ACC112 (cell line): ENCODE data around the gene TUSC1.
A peak's percentile ranks its signal among the peaks of the same experiment; 100 is the strongest.
"Not testable (repeated sequence)": the region's sequence is repeated elsewhere in the genome, so short reads cannot be mapped to it uniquely, and the experiment has no call there.

Experiments
- H2AFZ ChIP-seq: fragments of 200-600 bp; sonication (generic); one replicate; pipeline ENCODE4 v1.6.0; 2017; ENCODE audit warnings: antibody characterized with exemption, low read length; ENCODE audit not compliant: unreplicated experiment
- H3K27ac ChIP-seq: fragments of 200-600 bp; sonication (generic); 2 replicates; pipeline ENCODE4 v1.5.1; 2014; ENCODE audit warnings: low read depth, mild to moderate bottlenecking, antibody characterized with exemption, low read length, moderate library complexity
- H3K27me3 ChIP-seq: fragments of 200-600 bp; sonication (generic); 2 replicates; pipeline ENCODE4 v1.6.1; 2014; ENCODE audit warnings: mild to moderate bottlenecking, antibody characterized with exemption, low read length, moderate library complexity, mixed read lengths; ENCODE audit not compliant: insufficient read depth
- H3K36me3 ChIP-seq: fragments of 200-600 bp; sonication (generic); 2 replicates; pipeline ENCODE4 v1.6.1; 2016; ENCODE audit warnings: mild to moderate bottlenecking, antibody characterized with exemption, low read length, moderate library complexity, mixed read lengths; ENCODE audit not compliant: insufficient read depth
- H3K4me1 ChIP-seq: fragments of 200-600 bp; sonication (generic); one replicate; pipeline ENCODE4 v1.6.1; 2016; ENCODE audit warnings: low read length, mixed read lengths; ENCODE audit not compliant: insufficient read depth, unreplicated experiment, control insufficient read depth
- H3K4me3 ChIP-seq: fragments of 200-600 bp; sonication (generic); 2 replicates; pipeline ENCODE4 v1.5.1; 2014; ENCODE audit warnings: mild to moderate bottlenecking, low read depth, low read length
- H3K79me2 ChIP-seq: fragments of 200-600 bp; sonication (generic); one replicate; pipeline ENCODE4 v1.6.0; 2016; ENCODE audit warnings: low read length; ENCODE audit not compliant: control insufficient read depth, unreplicated experiment, insufficient read depth

The TUSC1 gene

GRCh38 chr9:25678147-25678666, at the start of gene TUSC1:
TSS of gene TUSC1 (minus strand) at chr9:25678444. CDS start at chr9:25678312, 132 bp downstream.
- no peaks in the 10 kb centered on the region for H3K36me3 ChIP-seq
- peak within 1 kb of the TSS; percentile 98 for H2AFZ ChIP-seq
- no peaks in the 10 kb centered on the region for H3K79me2 ChIP-seq
- peaks cover 22% of the 10 kb centered on the region for H3K4me1 ChIP-seq
- no peaks in the 10 kb centered on the region for H3K27me3 ChIP-seq
- H3K4me3 ChIP-seq, result peak within 1 kb of the TSS; percentile 99
- H3K27ac ChIP-seq, result peak within 1 kb of the TSS; percentile 97

GRCh38 chr9:25726871-25727410, 48.7 kb upstream of the TUSC1 start:
- Histone ChIP-seq H2AFZ (no peak overlapping the region), H3K27ac (no peak overlapping the region), H3K27me3 (no peaks in the 10 kb centered on the region), H3K79me2 (no peaks in the 10 kb centered on the region), H3K4me1 (no peaks in the 10 kb centered on the region), H3K4me3 (no peak overlapping the region), H3K36me3 (no peaks in the 10 kb centered on the region)

- Histone ChIP-seq H3K27ac (no peak overlapping the region), H3K4me1 (no peaks in the 10 kb centered on the region), H2AFZ (peak overlapping the region; percentile 78), H3K4me3 (peak overlapping the region; percentile 68), H3K36me3 (no peaks in the 10 kb centered on the region), H3K27me3 (no peaks in the 10 kb centered on the region), H3K79me2 (no peaks in the 10 kb centered on the region)
Observed at GRCh38 chr9:25724424-25724823, 46.2 kb upstream of the TUSC1 start.

GRCh38 chr9:25716220-25716872, 38.1 kb upstream of the TUSC1 start:
- H2AFZ ChIP-seq, result no peak overlapping the region
- H3K27me3 ChIP-seq, result no peaks in the 10 kb centered on the region
- no peak overlapping the region for H3K27ac ChIP-seq
- H3K4me1 ChIP-seq, result no peaks in the 10 kb centered on the region
- H3K79me2 ChIP-seq, result no peaks in the 10 kb centered on the region
- no peak overlapping the region for H3K4me3 ChIP-seq
- no peaks in the 10 kb centered on the region for H3K36me3 ChIP-seq

GRCh38 chr9:25709941-25710340, 31.7 kb upstream of the TUSC1 start:
- Histone ChIP-seq H3K4me3 (no peak overlapping the region), H3K27ac (no peak overlapping the region), H2AFZ (no peak overlapping the region), H3K4me1 (no peaks in the 10 kb centered on the region), H3K36me3 (no peaks in the 10 kb centered on the region), H3K27me3 (no peaks in the 10 kb centered on the region), H3K79me2 (no peaks in the 10 kb centered on the region)

GRCh38 chr9:25704800-25705199, 26.6 kb upstream of the TUSC1 start:
- Histone ChIP-seq H3K4me1 (peaks cover 5% of the 10 kb centered on the region), H3K36me3 (no peaks in the 10 kb centered on the region), H3K79me2 (no peaks in the 10 kb centered on the region), H2AFZ (no peak overlapping the region), H3K27me3 (no peaks in the 10 kb centered on the region), H3K4me3 (no peak overlapping the region), H3K27ac (no peak overlapping the region)

- Histone ChIP-seq H3K36me3 (no peaks in the 10 kb centered on the region), H3K4me1 (peaks cover 5% of the 10 kb centered on the region), H3K4me3 (no peak overlapping the region), H3K79me2 (no peaks in the 10 kb centered on the region), H3K27ac (no peak overlapping the region), H2AFZ (peak overlapping the region; percentile 54), H3K27me3 (no peaks in the 10 kb centered on the region)
Observed at GRCh38 chr9:25703701-25704357, 25.6 kb upstream of the TUSC1 start.

- peaks cover 5% of the 10 kb centered on the region for H3K4me1 ChIP-seq
- H3K4me3 ChIP-seq, result no peak overlapping the region
- H2AFZ ChIP-seq, result no peak overlapping the region
- H3K27ac ChIP-seq, result no peak overlapping the region
- no peaks in the 10 kb centered on the region for H3K27me3 ChIP-seq
- no peaks in the 10 kb centered on the region for H3K79me2 ChIP-seq
- H3K36me3 ChIP-seq, result no peaks in the 10 kb centered on the region
Observed at GRCh38 chr9:25702536-25702935, 24.3 kb upstream of the TUSC1 start.

GRCh38 chr9:25700899-25701298, 22.7 kb upstream of the TUSC1 start:
- not testable (repeated sequence) for H3K36me3 ChIP-seq, H3K4me1 ChIP-seq, H3K4me3 ChIP-seq, H2AFZ ChIP-seq, H3K27me3 ChIP-seq, H3K27ac ChIP-seq, H3K79me2 ChIP-seq

- Histone ChIP-seq H3K79me2 (no peaks in the 10 kb centered on the region), H3K27me3 (no peaks in the 10 kb centered on the region), H3K4me3 (no peak overlapping the region), H3K36me3 (no peaks in the 10 kb centered on the region), H3K27ac (no peak overlapping the region), H2AFZ (no peak overlapping the region), H3K4me1 (peaks cover 5% of the 10 kb centered on the region)
Observed at GRCh38 chr9:25700430-25700829, 22.2 kb upstream of the TUSC1 start.

- H3K79me2 ChIP-seq, result no peaks in the 10 kb centered on the region
- H3K36me3 ChIP-seq, result no peaks in the 10 kb centered on the region
- no peak overlapping the region for H2AFZ ChIP-seq
- no peaks in the 10 kb centered on the region for H3K4me1 ChIP-seq
- no peak overlapping the region for H3K27ac ChIP-seq
- H3K27me3 ChIP-seq, result no peaks in the 10 kb centered on the region
- H3K4me3 ChIP-seq, result no peak overlapping the region
Observed at GRCh38 chr9:25691786-25692185, 13.5 kb upstream of the TUSC1 start.
